OCI-M2 (cell line): ENCODE data around the gene UNC13A.
A peak's percentile ranks its signal among the peaks of the same experiment; 100 is the strongest.

ENCODE experiments used
- DNase-seq: peaks from one replicate; lab custom pipeline; 2025; ENCODE audit not compliant: unreplicated experiment; lab: John Stamatoyannopoulos, UW

The UNC13A gene

DNA sequence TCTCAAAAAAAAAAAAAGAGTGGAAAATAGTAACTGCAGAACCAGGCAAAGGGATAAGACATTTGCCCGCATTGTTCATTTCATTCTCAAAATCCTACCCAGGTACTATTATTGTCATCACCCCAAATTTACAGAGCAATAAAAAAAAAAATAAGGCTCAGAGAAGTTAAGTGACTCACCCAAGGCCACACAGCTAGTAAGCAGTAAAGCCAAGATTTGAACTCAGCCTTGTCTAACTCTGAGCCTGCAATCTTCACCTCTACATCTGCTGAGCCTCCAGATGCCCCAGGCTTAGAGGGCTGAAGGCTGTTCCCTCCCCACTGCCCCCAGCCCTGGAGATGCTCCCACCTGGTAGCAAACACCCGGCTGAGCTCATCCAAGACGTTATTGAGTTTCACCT is 61.0 kb downstream of the UNC13A start:
- no peak for DNase-seq

GRCh38 chr19:17626456-17627015 is 61.6 kb downstream of the UNC13A start:
- no peak for DNase-seq

DNA sequence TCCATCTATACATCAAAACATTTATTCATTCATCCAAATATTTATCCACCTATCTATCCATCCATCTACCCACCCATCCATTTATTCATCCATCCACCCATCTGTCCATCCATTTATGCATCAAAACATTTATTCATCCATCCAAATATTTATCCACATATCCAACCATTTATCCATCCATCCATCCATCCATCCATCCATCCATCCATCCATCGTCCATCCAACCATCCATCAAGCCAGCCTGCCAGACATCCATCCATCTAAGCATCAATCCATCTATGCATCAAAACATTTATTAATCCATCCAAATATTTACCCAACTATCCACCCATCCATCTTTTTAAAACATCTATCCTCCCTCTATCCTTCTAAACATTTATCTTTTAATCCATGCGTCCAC is 62.2 kb downstream of the UNC13A start:
- no peak for DNase-seq

DNA sequence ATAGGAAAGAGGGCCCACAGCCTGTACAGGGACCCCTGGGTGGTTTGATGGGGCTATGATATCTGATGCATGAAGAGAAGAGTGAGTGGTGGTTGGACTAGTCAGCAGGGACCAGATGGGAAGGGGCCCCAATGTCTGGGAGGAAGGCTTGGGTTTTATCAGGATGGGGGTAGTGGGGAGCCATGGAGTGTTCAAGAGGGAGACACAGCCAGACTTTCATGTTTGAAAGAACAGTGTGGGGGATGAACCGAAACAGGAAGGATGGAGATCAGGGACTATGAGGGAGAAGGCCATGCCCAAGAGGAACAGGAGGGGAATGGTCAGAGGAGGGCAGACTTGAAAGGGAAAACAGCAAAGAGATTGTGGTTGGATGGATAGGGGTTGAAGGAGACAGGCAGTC is 63.1 kb downstream of the UNC13A start:
- DNase-seq = no peak

DNA sequence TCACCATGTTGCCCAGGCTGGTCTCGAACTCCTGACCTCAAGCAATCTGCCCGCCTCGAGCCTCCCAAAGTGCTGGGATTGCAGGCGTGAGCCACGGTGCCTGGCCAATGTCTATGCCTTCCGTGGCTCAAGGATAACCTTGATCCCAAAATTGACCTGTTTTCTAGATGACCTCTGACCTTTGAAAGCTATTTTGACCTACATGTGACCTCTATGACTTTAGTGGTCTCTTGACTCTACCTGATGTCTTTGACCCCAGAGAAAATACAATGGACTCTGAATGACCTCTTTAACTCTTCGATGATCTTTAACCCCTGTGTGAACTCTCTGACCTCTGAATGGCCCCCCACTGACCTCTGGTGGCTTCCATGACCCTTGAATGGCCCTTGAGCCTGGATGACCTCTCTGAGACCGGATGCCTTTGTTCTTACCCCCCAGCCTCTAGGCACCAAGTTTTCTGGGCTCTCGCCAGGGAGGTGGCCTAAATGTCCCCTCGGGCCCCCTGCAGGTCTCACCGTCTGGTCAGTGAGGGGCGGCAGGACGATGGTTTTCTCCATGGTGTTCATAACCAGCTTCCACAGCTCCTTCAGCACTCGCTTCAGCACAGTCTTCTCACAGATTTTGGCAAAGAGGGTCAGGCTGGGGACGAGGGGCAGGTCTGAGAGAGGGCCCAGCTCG is 63.7 kb downstream of the UNC13A start:
- DNase-seq = no peak

GRCh38 chr19:17623224-17623935 is 64.8 kb downstream of the UNC13A start:
- DNase-seq = no peak

- DNase-seq = no peak
Observed at GRCh38 chr19:17620696-17621095, 67.5 kb downstream of the UNC13A start.

DNA sequence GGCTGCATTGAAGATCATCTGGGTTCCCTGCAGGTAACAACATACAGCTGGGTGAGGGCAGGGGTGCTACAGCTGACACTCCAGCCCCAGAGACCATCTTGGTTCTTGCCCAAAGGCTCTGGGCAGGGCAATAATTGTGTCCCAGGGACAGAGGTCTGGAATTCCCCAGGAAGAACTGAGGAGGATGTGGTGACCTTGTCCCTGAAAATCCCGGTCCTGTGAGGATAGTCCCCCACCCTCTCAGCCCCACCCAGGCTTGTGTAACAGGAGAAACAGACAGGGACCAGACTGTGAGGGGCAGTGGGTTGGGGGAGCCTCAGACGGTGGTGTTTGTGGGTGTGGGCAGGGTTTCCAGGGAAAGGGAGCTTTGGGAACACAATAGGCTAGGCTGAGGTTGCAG is 69.2 kb downstream of the UNC13A start:
- DNase-seq = no peak

GRCh38 chr19:17618281-17618903 is 69.8 kb downstream of the UNC13A start:
- DNase-seq = no peak

DNA sequence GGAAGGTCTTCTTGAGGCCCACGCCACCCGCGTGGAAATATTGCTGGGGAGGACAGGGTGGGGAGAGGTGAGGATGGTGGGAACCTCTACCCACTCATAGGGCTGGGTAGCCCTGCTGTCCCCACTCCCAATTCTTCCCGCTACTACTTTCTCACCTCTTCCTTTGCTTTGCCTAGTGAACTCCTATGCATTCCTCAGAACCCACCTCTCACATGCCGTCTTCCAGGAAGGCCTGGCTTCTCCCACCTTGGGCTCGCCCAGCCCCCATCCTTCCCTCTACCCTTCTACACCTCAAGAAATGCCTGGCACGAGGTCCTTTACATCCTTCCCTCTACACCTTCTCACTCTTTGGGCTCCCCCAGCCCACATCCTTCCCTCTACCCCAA is 70.4 kb downstream of the UNC13A start:
- DNase-seq = no peak

DNA sequence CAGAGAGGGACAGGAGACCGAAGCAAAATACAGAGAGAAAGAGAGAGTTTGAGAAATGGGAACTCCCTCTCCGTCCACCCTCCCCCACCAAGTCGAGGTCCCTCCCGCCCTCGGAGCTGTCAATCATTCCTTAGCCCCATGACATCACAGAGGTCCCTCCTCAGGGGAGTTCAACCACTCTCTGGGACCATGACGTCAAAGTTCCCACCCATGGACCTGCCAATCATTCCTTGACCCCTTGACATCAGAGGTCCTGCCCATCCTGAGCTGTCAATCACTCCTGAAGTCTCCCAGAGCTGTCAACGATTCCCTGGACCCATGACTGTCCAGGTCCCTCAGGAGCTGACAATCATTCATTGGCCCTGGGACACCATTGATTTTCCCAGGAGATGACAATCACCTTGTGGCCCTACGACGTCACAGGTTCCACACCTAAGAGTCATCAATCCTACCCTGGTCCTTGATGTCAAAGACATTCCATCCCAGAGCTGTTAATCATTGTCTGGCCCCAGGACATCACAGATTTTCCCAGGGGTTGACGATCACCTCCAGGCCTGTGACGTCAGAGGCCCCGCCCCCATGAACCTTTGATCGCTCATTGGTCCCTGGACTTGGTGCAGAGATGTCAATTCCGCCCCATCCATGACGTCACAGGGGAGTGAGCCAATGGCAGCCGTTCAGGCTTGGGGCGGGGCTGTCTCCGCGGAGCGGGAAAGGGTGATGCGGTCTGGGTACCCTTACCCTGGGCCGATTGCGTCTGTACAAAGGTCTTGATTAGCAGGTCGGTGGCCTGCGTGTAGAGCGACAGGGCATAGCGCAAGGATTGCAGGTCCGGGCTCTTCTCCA is 71.0 kb downstream of the UNC13A start:
- no peak for DNase-seq

DNA sequence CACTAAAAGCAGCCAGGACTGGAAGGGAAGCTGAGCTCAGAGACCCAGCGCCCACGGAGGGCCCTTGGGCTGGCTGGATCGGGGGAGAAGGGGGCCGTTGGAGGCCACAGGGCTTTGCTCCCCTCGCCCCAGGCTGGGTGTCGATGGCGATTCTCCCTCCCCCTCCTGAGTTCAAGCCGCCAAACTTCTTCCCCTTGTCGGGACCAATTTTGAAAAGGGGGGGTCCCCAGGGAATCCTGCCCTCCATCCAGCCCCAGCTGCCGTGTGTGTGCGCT is 71.5 kb downstream of the UNC13A start:
- no peak for DNase-seq

DNA sequence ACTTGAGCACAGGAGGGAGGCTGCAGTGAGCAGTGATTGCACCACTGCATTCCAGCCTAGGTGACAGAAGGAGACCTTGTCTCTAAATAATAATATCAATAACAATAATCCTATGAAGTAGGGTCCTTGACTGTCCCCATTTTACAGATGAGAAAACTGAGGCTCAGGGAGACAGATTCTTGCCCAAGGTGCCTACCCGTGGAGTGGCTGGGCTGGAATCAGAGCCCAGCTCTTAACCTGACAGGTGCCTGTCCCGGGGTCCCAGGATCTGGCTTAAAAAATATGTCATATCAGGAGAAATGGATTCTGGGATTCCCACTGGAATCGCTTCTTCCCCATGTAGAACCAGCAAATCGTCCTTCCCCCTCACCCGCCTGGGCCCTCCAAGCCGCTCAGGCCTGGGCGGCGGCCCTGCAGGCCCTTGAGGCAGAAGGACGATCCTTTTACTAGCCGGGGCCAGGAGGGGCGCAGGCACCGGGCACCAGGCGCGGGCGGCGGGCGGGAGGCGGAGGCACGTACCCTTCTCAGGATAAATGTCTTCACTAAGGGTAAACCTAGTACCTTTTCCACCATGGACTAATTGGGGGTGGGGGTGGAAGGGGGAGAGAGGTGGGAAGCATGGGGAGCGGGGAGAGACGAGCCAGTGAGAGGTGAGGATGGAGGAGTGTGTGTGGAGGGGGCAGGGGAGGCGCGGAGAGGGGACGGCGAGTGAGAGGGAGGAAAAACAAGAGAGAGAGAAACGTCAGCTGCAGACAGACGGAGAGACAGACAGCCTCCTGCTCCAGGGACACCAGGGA is 72.1 kb downstream of the UNC13A start:
- no peak for DNase-seq

GRCh38 chr19:17614476-17614875 is 73.7 kb downstream of the UNC13A start:
- no peak for DNase-seq

GRCh38 chr19:17611462-17612244 is 76.5 kb downstream of the UNC13A start:
- no peak for DNase-seq

DNA sequence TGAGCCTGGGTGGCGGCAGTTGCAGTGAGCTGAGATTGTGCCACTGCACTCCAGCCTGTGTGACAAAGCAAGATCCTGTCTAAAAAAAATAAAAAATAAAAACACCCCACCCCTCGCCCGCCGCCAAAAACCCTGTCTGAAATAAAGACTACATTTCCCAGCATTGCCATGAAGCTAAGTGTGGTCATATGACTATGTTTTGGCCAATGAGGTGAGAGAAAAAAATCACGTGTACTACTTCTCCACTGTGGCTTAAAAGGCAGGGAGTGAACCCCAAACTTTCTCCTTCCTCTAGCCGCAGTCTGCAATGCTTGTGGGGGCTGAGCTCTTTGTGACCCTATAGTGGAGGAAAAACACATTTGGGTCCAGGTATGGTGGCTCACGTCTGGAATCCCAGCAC is 77.8 kb downstream of the UNC13A start:
- DNase-seq = no peak

DNA sequence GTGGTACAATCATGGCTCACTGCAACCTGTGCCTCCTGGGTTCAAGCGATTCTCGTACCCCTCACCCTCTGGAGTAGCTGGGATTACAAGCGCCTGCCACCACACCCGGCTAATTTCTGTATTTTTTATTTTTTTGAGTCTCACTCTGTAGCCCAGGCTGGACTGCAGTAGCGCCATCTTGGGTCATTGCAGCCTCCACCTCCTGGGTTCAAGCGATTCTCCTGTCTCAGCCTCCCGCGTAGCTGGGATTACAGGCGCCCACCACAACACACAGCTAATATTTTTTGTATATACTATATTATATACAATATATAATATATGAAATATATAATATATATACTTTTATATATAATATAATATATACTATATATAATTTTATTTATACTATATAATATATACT is 80.2 kb downstream of the UNC13A start:
- DNase-seq = no peak

GRCh38 chr19:17606590-17607185 is 81.5 kb downstream of the UNC13A start:
- no peak for DNase-seq

DNA sequence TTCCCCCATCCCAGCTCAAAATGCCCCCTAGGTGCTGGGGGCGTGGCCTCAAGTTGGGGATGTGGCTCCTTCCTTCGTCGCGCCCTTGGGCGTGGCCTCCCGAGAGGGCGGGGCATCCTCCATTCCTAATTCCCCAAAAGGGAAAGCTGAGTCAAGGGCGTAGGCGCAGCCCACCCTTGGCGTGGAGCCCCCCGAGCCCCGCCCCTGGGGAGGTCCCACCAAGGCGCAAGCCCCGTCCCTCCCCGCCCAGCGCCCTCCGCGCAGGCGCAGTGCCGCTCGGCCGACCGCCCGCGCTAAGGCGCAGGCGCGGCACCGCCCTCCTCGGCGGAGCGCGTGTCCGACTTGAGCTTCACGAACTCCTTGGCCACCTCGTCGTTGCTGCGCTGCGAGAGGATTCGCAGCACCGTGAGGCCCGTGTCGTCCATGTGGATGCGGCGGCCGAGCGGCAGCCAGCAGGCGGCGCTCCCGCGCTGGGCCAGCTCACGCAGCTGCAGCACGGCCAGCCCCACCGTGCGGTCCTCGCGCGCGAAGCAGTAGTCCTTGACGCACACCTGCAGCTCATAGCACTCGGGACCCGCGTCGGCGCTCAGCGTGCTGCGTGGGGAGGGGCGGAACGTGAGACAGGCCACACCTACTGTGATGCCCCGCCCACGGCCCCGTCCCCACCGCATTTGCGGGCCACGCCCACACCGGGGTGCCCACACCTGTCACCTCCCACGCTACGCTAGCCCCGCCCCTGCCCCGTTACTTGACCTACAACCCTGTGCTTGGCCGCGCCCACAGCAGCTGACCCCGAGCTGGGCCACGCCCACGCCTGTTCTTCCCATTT is 82.2 kb downstream of the UNC13A start:
- peak; percentile 94 for DNase-seq
